RWPE2 (cell line): ENCODE measurements around the gene PLXNA4.

ENCODE experiments used
- ATAC-seq: fragments of 200-7000 bp; cut with Tn5 transposase; 3 replicates; pipeline ENCODE4 v1.9.1; 2021; ENCODE audit warnings: low read depth
- DNase-seq: peaks from one replicate; pipeline ENCODE4 v3.0.0-alpha.2; 2020; ENCODE audit warnings: low spot score
- H3K27ac ChIP-seq: fragments of 450-650 bp; 2 replicates; pipeline ENCODE4 v1.5.1; 2017; ENCODE audit warnings: mild to moderate bottlenecking; ENCODE audit not compliant: poor library complexity, severe bottlenecking
- H3K27me3 ChIP-seq: fragments of 250-450 bp; sonication (Bioruptor Pico); 2 replicates; pipeline ENCODE4 v1.5.1; 2021; ENCODE audit warnings: mild to moderate bottlenecking, moderate library complexity; ENCODE audit not compliant: insufficient read depth, poor library complexity, severe bottlenecking
- H3K36me3 ChIP-seq: fragments of 250-450 bp; sonication (Bioruptor Pico); 2 replicates; pipeline ENCODE4 v1.5.1; 2020; ENCODE audit warnings: low read depth, mild to moderate bottlenecking, moderate library complexity
- H3K4me1 ChIP-seq: fragments of 250-450 bp; sonication (Bioruptor Pico); 2 replicates; pipeline ENCODE4 v1.5.1; 2021; ENCODE audit warnings: mild to moderate bottlenecking, moderate library complexity; ENCODE audit not compliant: insufficient read depth, poor library complexity, severe bottlenecking
- H3K4me3 ChIP-seq: fragments of 250-450 bp; sonication (Bioruptor Pico); 2 replicates; pipeline ENCODE4 v1.5.1; 2021; ENCODE audit warnings: mild to moderate bottlenecking, moderate library complexity; ENCODE audit not compliant: severe bottlenecking
- H3K9me3 ChIP-seq: fragments of 250-450 bp; sonication (Bioruptor Pico); 2 replicates; pipeline ENCODE4 v1.5.1; 2021; ENCODE audit warnings: mild to moderate bottlenecking, moderate library complexity; ENCODE audit not compliant: severe bottlenecking
- CTCF ChIP-seq: fragments of 450-650 bp; IDR thresholded peaks from one replicate; pipeline ENCODE4 v1.5.1; 2017; ENCODE audit warnings: mild to moderate bottlenecking, moderate library complexity; ENCODE audit not compliant: poor library complexity, severe bottlenecking

PLXNA4 gene

GRCh38 chr7:132321387-132321786 lies 254.9 kb downstream of the PLXNA4 start:
- no peak for DNase-seq
- Histone ChIP-seq H3K36me3 (no peaks in the 10 kb centered on the region), H3K27me3 (peaks cover 14% of the 10 kb centered on the region), H3K9me3 (no peaks in the 10 kb centered on the region), H3K27ac (no peak overlapping the region), H3K4me3 (no peak overlapping the region), H3K4me1 (no peaks in the 10 kb centered on the region)
- ATAC-seq: no peak
- TF ChIP-seq CTCF: no peak

GRCh38 chr7:132319481-132319880 lies 256.8 kb downstream of the PLXNA4 start:
- ATAC-seq (no peak), DNase-seq (no peak)
- no peaks in the 10 kb centered on the region for H3K36me3 ChIP-seq
- no peak overlapping the region for H3K27ac ChIP-seq
- H3K9me3 ChIP-seq: no peaks in the 10 kb centered on the region
- H3K27me3 ChIP-seq: peaks cover 11% of the 10 kb centered on the region
- no peak for TF ChIP-seq CTCF
- no peak overlapping the region for H3K4me3 ChIP-seq
- H3K4me1 ChIP-seq: no peaks in the 10 kb centered on the region

GRCh38 chr7:132318352-132319318 lies 257.6 kb downstream of the PLXNA4 start:
- Histone ChIP-seq H3K36me3 (no peaks in the 10 kb centered on the region), H3K27ac (no peak overlapping the region), H3K4me1 (no peaks in the 10 kb centered on the region), H3K27me3 (peaks cover 9% of the 10 kb centered on the region), H3K4me3 (no peak overlapping the region), H3K9me3 (no peaks in the 10 kb centered on the region)
- peak; percentile 96 for ATAC-seq
- peak; percentile 66 for DNase-seq
- TF ChIP-seq CTCF: peak; percentile 87

GRCh38 chr7:132317701-132318351 lies 258.4 kb downstream of the PLXNA4 start:
- no peak for TF ChIP-seq CTCF
- H3K27me3 ChIP-seq: peaks cover 9% of the 10 kb centered on the region
- no peak overlapping the region for H3K27ac ChIP-seq
- H3K4me3 ChIP-seq: no peak overlapping the region
- H3K4me1 ChIP-seq: no peaks in the 10 kb centered on the region
- no peaks in the 10 kb centered on the region for H3K9me3 ChIP-seq
- DNase-seq (no peak), ATAC-seq (no peak)
- H3K36me3 ChIP-seq: no peaks in the 10 kb centered on the region
